ENCODE results near the gene PHOSPHO2. TPM values are rescaled to one million over a fixed set of nuclear protein-coding genes. Genes with fewer than 3 reads are reported as not detected.

Gene PHOSPHO2
- total and polyA plus RNA-seq, 9 of the 15 experiments (the other 6 are each of a cell fraction or from before 2014, with no cell fraction given): 7.8 to 19.1 (median 11.7) TPM

GRCh38 chr2:169664978-169665930 is 29.0 kb upstream of the PHOSPHO2 start (continued):
- TF ChIP-seq ZNF395 (CRISPR knock-in tag; IDR thresholded peaks at IDR 0.05) (peak; percentile 50; the same call in 1 of the 2 replicates), ZBTB33 (CRISPR knock-in tag; IDR thresholded peaks at IDR 0.05) (0 out of 2 replicates have a peak, but pooled peaks have one; percentile 13), POLR2A (conservative IDR thresholded peaks at IDR 0.05) (no peak), HSF4 (CRISPR knock-in tag; IDR thresholded peaks at IDR 0.05; ENCODE audit: borderline replicate concordance) (no peak), MTF1 (CRISPR knock-in tag; IDR thresholded peaks at IDR 0.05; ENCODE audit: borderline replicate concordance) (no peak), ZNF444 (CRISPR knock-in tag; IDR thresholded peaks at IDR 0.05) (no peak), RUNX1 (IDR thresholded peaks at IDR 0.05; ENCODE audit: low read depth) (no peak), HCFC1 (IDR thresholded peaks at IDR 0.05; ENCODE audit: low read depth, low read length) (peak; percentile 37; the same call in 1 of the 2 replicates), ZNF785 (CRISPR knock-in tag; IDR thresholded peaks at IDR 0.05) (no peak), HDAC8 (tag; IDR thresholded peaks at IDR 0.05) (no peak), PPARD (CRISPR knock-in tag; IDR thresholded peaks at IDR 0.05) (no peak), MECOM (CRISPR knock-in tag; IDR thresholded peaks at IDR 0.05) (0 out of 2 replicates have a peak, but pooled peaks have one; percentile 6), HDAC6 (IDR thresholded peaks at IDR 0.05; ENCODE audit: low read depth, low read length) (no peak), ATF1 (CRISPR knock-in tag; IDR thresholded peaks at IDR 0.05) (no peak), ATF1 (tag; IDR thresholded peaks at IDR 0.05) (no peak; the same call in 1 of the 2 replicates), MEIS2 (IDR thresholded peaks at IDR 0.05; ENCODE audit: partially characterized antibody) (peak; percentile 43), ZNF75A (CRISPR knock-in tag; IDR thresholded peaks at IDR 0.05) (no peak)
- TF ChIP-seq, protein P1, sequence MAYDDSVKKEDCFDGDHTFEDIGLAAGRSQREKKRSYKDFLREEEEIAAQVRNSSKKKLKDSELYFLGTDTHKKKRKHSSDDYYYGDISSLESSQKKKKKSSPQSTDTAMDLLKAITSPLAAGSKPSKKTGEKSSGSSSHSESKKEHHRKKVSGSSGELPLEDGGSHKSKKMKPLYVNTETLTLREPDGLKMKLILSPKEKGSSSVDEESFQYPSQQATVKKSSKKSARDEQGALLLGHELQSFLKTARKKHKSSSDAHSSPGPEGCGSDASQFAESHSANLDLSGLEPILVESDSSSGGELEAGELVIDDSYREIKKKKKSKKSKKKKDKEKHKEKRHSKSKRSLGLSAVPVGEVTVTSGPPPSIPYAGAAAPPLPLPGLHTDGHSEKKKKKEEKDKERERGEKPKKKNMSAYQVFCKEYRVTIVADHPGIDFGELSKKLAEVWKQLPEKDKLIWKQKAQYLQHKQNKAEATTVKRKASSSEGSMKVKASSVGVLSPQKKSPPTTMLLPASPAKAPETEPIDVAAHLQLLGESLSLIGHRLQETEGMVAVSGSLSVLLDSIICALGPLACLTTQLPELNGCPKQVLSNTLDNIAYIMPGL (CRISPR knock-in tag; IDR thresholded peaks at IDR 0.05): no peak
- TF ChIP-seq, protein P2, sequence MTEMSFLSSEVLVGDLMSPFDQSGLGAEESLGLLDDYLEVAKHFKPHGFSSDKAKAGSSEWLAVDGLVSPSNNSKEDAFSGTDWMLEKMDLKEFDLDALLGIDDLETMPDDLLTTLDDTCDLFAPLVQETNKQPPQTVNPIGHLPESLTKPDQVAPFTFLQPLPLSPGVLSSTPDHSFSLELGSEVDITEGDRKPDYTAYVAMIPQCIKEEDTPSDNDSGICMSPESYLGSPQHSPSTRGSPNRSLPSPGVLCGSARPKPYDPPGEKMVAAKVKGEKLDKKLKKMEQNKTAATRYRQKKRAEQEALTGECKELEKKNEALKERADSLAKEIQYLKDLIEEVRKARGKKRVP (CRISPR knock-in tag; IDR thresholded peaks at IDR 0.05): no peak
- TF ChIP-seq, protein P3, sequence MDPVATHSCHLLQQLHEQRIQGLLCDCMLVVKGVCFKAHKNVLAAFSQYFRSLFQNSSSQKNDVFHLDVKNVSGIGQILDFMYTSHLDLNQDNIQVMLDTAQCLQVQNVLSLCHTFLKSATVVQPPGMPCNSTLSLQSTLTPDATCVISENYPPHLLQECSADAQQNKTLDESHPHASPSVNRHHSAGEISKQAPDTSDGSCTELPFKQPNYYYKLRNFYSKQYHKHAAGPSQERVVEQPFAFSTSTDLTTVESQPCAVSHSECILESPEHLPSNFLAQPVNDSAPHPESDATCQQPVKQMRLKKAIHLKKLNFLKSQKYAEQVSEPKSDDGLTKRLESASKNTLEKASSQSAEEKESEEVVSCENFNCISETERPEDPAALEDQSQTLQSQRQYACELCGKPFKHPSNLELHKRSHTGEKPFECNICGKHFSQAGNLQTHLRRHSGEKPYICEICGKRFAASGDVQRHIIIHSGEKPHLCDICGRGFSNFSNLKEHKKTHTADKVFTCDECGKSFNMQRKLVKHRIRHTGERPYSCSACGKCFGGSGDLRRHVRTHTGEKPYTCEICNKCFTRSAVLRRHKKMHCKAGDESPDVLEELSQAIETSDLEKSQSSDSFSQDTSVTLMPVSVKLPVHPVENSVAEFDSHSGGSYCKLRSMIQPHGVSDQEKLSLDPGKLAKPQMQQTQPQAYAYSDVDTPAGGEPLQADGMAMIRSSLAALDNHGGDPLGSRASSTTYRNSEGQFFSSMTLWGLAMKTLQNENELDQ (CRISPR knock-in tag; IDR thresholded peaks at IDR 0.05; ENCODE audit: borderline replicate concordance): no peak
